CD4-positive, alpha-beta memory T cell (primary cell): ENCODE results near the gene UBQLN1. TPM values are rescaled to one million over a fixed set of nuclear protein-coding genes. Genes with fewer than 3 reads are reported as not detected.

Experiments used
- CTCF ChIA-PET: fragments of 350-600 bp; sonication (Branson Sonifier 250); formaldehyde crosslinking; loops from one replicate; lab custom pipeline; 2021; ENCODE audit warnings: inconsistent platforms; ENCODE audit not compliant: partially characterized antibody; lab: Charles Lee
- POLR2A ChIA-PET: fragments of 350-600 bp; sonication (Branson Sonifier 250); formaldehyde crosslinking; loops from one replicate; lab custom pipeline; 2021; ENCODE audit not compliant: partially characterized antibody; lab: Charles Lee
- DNase-seq, 5 donors: peaks; one replicate each; pipeline versions ENCODE4 v3.0.0 to v3.0.0-alpha.2; 2020 to 2022; ENCODE audit warnings: mixed read lengths in 1 of 5
- H3K27ac ChIP-seq: one replicate; pipeline ENCODE4 v1.7.0; 2013; ENCODE audit warnings: low read depth, low read length
- H3K27me3 ChIP-seq: 2 replicates; pipeline ENCODE4 v1.7.0; 2013; ENCODE audit warnings: mild to moderate bottlenecking, low read length, moderate library complexity; ENCODE audit not compliant: insufficient read depth
- H3K36me3 ChIP-seq: 2 replicates; pipeline ENCODE4 v1.7.0; 2013; ENCODE audit warnings: mild to moderate bottlenecking, low read length, moderate library complexity; ENCODE audit not compliant: insufficient read depth
- H3K4me1 ChIP-seq: 2 replicates; pipeline ENCODE4 v1.7.0; 2013; ENCODE audit warnings: mild to moderate bottlenecking, low read length, moderate library complexity; ENCODE audit not compliant: insufficient read depth
- H3K4me3 ChIP-seq, 2 donors: one replicate each; pipeline ENCODE4 v1.7.0; 2013; ENCODE audit warnings: low read length in 2 of 2, mild to moderate bottlenecking in 1 of 2
- H3K9me3 ChIP-seq, 2 donors: one replicate each; pipeline ENCODE4 v1.7.0; 2013; ENCODE audit warnings: low read length in 2 of 2, control low read depth in 1 of 2; ENCODE audit not compliant: control insufficient read depth in 1 of 2
- H3K27ac Mint-ChIP-seq, 7 donors: one replicate each; pipeline ENCODE4 v1.8.0; 2020 to 2021; ENCODE audit warnings: mixed read lengths in 7 of 7, mild to moderate bottlenecking in 6 of 7, inconsistent platforms in 3 of 7, moderate library complexity in 3 of 7
- H3K27me3 Mint-ChIP-seq, 2 donors: one replicate each; pipeline ENCODE4 v1.8.0; 2020 to 2021; ENCODE audit warnings: mixed read lengths in 2 of 2
- H3K36me3 Mint-ChIP-seq, 2 donors: one replicate each; pipeline ENCODE4 v1.8.0; 2020 to 2021; ENCODE audit warnings: mixed read lengths in 2 of 2, inconsistent platforms in 1 of 2, mild to moderate bottlenecking in 1 of 2
- H3K4me1 Mint-ChIP-seq, 4 donors: one replicate each; pipeline ENCODE4 v1.8.0; 2020 to 2021; ENCODE audit warnings: mixed read lengths in 4 of 4, mild to moderate bottlenecking in 1 of 4
- H3K4me3 Mint-ChIP-seq, 8 donors: one replicate each; pipeline ENCODE4 v1.8.0; 2020 to 2021; ENCODE audit warnings: mixed read lengths in 8 of 8, mild to moderate bottlenecking in 7 of 8, moderate library complexity in 6 of 8, inconsistent platforms in 3 of 8
- H3K9me3 Mint-ChIP-seq, 8 donors: one replicate each; pipeline ENCODE4 v1.8.0; 2020 to 2021; ENCODE audit warnings: mixed read lengths in 8 of 8, mild to moderate bottlenecking in 5 of 8, inconsistent platforms in 3 of 8, moderate library complexity in 1 of 8
- intact Hi-C: fragments of 100-400 bp; cut with micrococcal nuclease; formaldehyde crosslinking; loops from one replicate; pipeline ENCODE4 v1.15.1; 2023
- polyA plus RNA-seq, 2 donors: library from polyadenylated mRNA; unstranded; fragments of 300-500 nt; fragmentation: Illumina TruSeq; gene quantifications; one replicate each; pipeline ENCODE4 v1.2.3, GENCODE V29; 2021
- total RNA-seq, 2 experiments: library from RNA; stranded (reverse); gene quantifications; one replicate each; pipeline ENCODE4 v1.2.3, GENCODE V29; 2021

Gene UBQLN1
- total and polyA plus RNA-seq, 4 experiments from 2014 or later: 66.8 to 122 (median 93.2) TPM

GRCh38 chr9:83671451-83671850, 36.3 kb downstream of the UBQLN1 start:
- ChIA-PET CTCF (interaction anchor here (1.5 kb wide), 1 partner anchor 22 kb away, joined by 5 read pairs; no protein-coding TSS in a partner anchor), POLR2A (interaction anchor here (1.3 kb wide), 1 partner anchor 36 kb away, joined by 3 read pairs; the partner anchor contains the start of gene UBQLN1)
- intact Hi-C loops: no loop called here
- Mint-ChIP-seq H3K9me3 (peaks cover 0 to 2% (median 0%) of the 10 kb centered on the region in 8 donors), H3K27ac (no peak overlapping the region), H3K27me3 (no peaks in the 10 kb centered on the region), H3K36me3 (peaks cover 42 to 82% of the 10 kb centered on the region in 2 donors), H3K4me1 (peaks cover 8 to 12% (median 10%) of the 10 kb centered on the region in 4 donors), H3K4me3 (no peak overlapping the region)
- Histone ChIP-seq H3K9me3 (no peaks in the 10 kb centered on the region), H3K4me1 (no peaks in the 10 kb centered on the region), H3K4me3 (no peak overlapping the region), H3K27ac (no peak overlapping the region), H3K36me3 (peaks cover 55% of the 10 kb centered on the region), H3K27me3 (no peaks in the 10 kb centered on the region)
- no peak for DNase-seq

GRCh38 chr9:83670381-83670780, 37.4 kb downstream of the UBQLN1 start:
- H3K4me1 Mint-ChIP-seq: peaks cover 9 to 16% (median 11%) of the 10 kb centered on the region in 4 donors
- Histone ChIP-seq H3K4me3 (no peak overlapping the region), H3K27ac (no peak overlapping the region), H3K27me3 (no peaks in the 10 kb centered on the region), H3K36me3 (peaks cover 53% of the 10 kb centered on the region), H3K9me3 (no peaks in the 10 kb centered on the region), H3K4me1 (no peaks in the 10 kb centered on the region)
- H3K36me3 Mint-ChIP-seq: peaks cover 51 to 85% of the 10 kb centered on the region in 2 donors
- intact Hi-C loops: no loop called here
- H3K4me3 Mint-ChIP-seq: no peak overlapping the region
- H3K27ac Mint-ChIP-seq: no peak overlapping the region
- H3K9me3 Mint-ChIP-seq: peaks cover 0 to 2% (median 0%) of the 10 kb centered on the region in 8 donors
- ChIA-PET POLR2A (no interaction called here), CTCF (interaction anchor here (1.0 kb wide), 1 partner anchor 328 kb away, joined by 3 read pairs; no protein-coding TSS in a partner anchor)
- no peak for DNase-seq
- H3K27me3 Mint-ChIP-seq: no peaks in the 10 kb centered on the region

GRCh38 chr9:83669067-83669466, 38.7 kb downstream of the UBQLN1 start:
- no peaks in the 10 kb centered on the region for H3K9me3 ChIP-seq
- peaks cover 58% of the 10 kb centered on the region for H3K36me3 ChIP-seq
- ChIA-PET POLR2A (interaction anchor here (1.0 kb wide), 1 partner anchor 38 kb away, joined by 3 read pairs; the partner anchor contains the start of gene UBQLN1), CTCF (no interaction called here)
- H3K36me3 Mint-ChIP-seq: peaks cover 51 to 78% of the 10 kb centered on the region in 2 donors
- H3K27me3 ChIP-seq: no peaks in the 10 kb centered on the region
- peaks cover 0 to 2% (median 0%) of the 10 kb centered on the region in 8 donors for H3K9me3 Mint-ChIP-seq
- no peak overlapping the region for H3K4me3 ChIP-seq
- peaks cover 6 to 16% (median 11%) of the 10 kb centered on the region in 4 donors for H3K4me1 Mint-ChIP-seq
- H3K4me1 ChIP-seq: no peaks in the 10 kb centered on the region
- H3K4me3 Mint-ChIP-seq: no peak overlapping the region
- no peak for DNase-seq
- H3K27ac Mint-ChIP-seq: no peak overlapping the region
- H3K27ac ChIP-seq: no peak overlapping the region
- intact Hi-C loops: loop anchor here (5.0 kb wide), 1 partner anchor 38 kb away; the partner anchor contains the start of gene UBQLN1
- no peaks in the 10 kb centered on the region for H3K27me3 Mint-ChIP-seq

GRCh38 chr9:83665580-83666200, 42.1 kb downstream of the UBQLN1 start:
- Histone ChIP-seq H3K27ac (no peak overlapping the region), H3K4me1 (no peaks in the 10 kb centered on the region), H3K36me3 (peaks cover 66% of the 10 kb centered on the region), H3K4me3 (no peak overlapping the region), H3K9me3 (no peaks in the 10 kb centered on the region), H3K27me3 (no peaks in the 10 kb centered on the region)
- Mint-ChIP-seq H3K27ac (peak overlapping the region in 2 of 7 donors; percentile 14 to 62), H3K4me3 (no peak overlapping the region), H3K27me3 (no peaks in the 10 kb centered on the region), H3K9me3 (no peaks in the 10 kb centered on the region), H3K4me1 (peaks cover 6 to 11% (median 7%) of the 10 kb centered on the region in 4 donors), H3K36me3 (peaks cover 47 to 78% of the 10 kb centered on the region in 2 donors)
- intact Hi-C loops: loop anchor here (5.0 kb wide), 1 partner anchor 42 kb away; the partner anchor contains the start of gene UBQLN1
- CTCF ChIA-PET: interaction anchor here (0.7 to 2.5 kb wide), 5 partner anchors 16 to 45 kb away, joined by 3 to 7 read pairs (median 3); partner anchors contain the start of gene UBQLN1
- DNase-seq: no peak
- POLR2A ChIA-PET: interaction anchor here (0.9 kb wide), 1 partner anchor 255 kb away, joined by 3 read pairs; no protein-coding TSS in a partner anchor

GRCh38 chr9:83662933-83663332, 44.8 kb downstream of the UBQLN1 start:
- Histone ChIP-seq H3K36me3 (peaks cover 61% of the 10 kb centered on the region), H3K27ac (no peak overlapping the region), H3K9me3 (no peaks in the 10 kb centered on the region), H3K4me3 (no peak overlapping the region), H3K27me3 (no peaks in the 10 kb centered on the region), H3K4me1 (no peaks in the 10 kb centered on the region)
- no peaks in the 10 kb centered on the region for H3K9me3 Mint-ChIP-seq
- peak overlapping the region in 1 of 7 donors; percentile 29 for H3K27ac Mint-ChIP-seq
- peaks cover 4 to 6% (median 4%) of the 10 kb centered on the region in 4 donors for H3K4me1 Mint-ChIP-seq
- ChIA-PET CTCF (interaction anchor here (0.7 to 2.1 kb wide), 6 partner anchors 11 to 70 kb away, joined by 3 to 5 read pairs (median 3); partner anchors contain the start of gene UBQLN1), POLR2A (no interaction called here)
- no peaks in the 10 kb centered on the region for H3K27me3 Mint-ChIP-seq
- DNase-seq: no peak
- intact Hi-C loops: no loop called here
- H3K36me3 Mint-ChIP-seq: peaks cover 53 to 71% of the 10 kb centered on the region in 2 donors
- H3K4me3 Mint-ChIP-seq: no peak overlapping the region

- Mint-ChIP-seq H3K4me1 (no peaks in the 10 kb centered on the region), H3K4me3 (no peak overlapping the region), H3K9me3 (peaks cover 0 to 2% (median 0%) of the 10 kb centered on the region in 8 donors), H3K27me3 (no peaks in the 10 kb centered on the region), H3K36me3 (peaks cover 45 to 55% of the 10 kb centered on the region in 2 donors), H3K27ac (no peak overlapping the region)
- Histone ChIP-seq H3K36me3 (peaks cover 38% of the 10 kb centered on the region), H3K4me1 (no peaks in the 10 kb centered on the region), H3K27ac (no peak overlapping the region), H3K4me3 (no peak overlapping the region), H3K9me3 (no peaks in the 10 kb centered on the region), H3K27me3 (no peaks in the 10 kb centered on the region)
- CTCF ChIA-PET: interaction anchor here (1.6 kb wide), 1 partner anchor 37 kb away, joined by 4 read pairs; no protein-coding TSS in a partner anchor
- DNase-seq: no peak
- POLR2A ChIA-PET: interaction anchor here (1.5 kb wide), 1 partner anchor 51 kb away, joined by 4 read pairs; the partner anchor contains the start of gene UBQLN1
- intact Hi-C loops: no loop called here
Measured at GRCh38 chr9:83656952-83657351, 50.8 kb downstream of the UBQLN1 start.
